Renal pelvis (tissue), 4 donors: Measurements from ENCODE around the gene HSDL1. TPM values are rescaled to one million over a fixed set of nuclear protein-coding genes. Genes with fewer than 3 reads are reported as not detected.

Source experiments
- DNase-seq: peaks from one replicate; pipeline ENCODE4 v3.0.0-alpha.2; 2013
- polyA plus RNA-seq, 3 donors: library from polyadenylated mRNA; unstranded; fragments of 120-200 nt; gene quantifications; one replicate each; pipeline ENCODE4 v1.2.1, GENCODE V29; 2013; ENCODE audit not compliant: insufficient read length in 3 of 3

Gene HSDL1
- polyA plus RNA-seq, 3 donors: 42.5 to 52.2 (median 42.7) TPM

DNA sequence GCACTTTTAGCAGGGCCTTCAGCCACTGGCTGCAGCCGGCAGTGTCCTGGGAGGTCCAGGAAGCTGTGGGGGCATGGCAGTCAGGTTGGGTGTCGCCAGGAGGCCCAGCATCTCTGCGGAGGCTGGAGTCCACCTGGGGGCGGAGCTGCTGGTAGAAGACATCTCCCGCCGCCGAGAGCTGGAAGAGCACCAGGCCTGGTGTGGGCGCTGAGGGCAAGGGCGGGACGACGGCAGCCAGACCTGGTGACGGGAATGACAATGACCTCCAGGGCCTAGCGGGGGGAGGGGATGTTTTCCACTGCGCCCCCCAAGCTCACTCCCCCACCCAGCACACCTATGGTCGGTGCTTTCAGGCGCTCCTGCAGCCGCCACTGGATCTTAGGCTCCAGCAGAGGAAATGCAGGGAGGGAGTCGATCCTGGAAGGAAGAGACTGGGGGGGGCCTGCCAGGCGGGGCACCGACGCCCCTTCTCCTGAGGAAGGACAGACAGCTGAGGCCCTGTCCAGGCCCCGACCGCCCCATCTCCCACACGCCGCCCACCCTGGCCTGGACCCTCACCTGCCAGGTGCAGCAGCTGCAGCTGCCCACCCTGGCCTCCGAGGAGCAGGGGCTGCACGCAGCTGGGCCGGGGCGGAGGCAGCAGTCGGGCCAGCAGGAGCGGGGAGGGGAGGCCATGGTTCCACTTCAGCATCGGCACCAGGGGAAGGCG lies 34.8 kb upstream of the HSDL1 start:
- no peak for DNase-seq

- no peak for DNase-seq
Measured at GRCh38 chr16:84178892-84179611, 34.1 kb upstream of the HSDL1 start.

DNA sequence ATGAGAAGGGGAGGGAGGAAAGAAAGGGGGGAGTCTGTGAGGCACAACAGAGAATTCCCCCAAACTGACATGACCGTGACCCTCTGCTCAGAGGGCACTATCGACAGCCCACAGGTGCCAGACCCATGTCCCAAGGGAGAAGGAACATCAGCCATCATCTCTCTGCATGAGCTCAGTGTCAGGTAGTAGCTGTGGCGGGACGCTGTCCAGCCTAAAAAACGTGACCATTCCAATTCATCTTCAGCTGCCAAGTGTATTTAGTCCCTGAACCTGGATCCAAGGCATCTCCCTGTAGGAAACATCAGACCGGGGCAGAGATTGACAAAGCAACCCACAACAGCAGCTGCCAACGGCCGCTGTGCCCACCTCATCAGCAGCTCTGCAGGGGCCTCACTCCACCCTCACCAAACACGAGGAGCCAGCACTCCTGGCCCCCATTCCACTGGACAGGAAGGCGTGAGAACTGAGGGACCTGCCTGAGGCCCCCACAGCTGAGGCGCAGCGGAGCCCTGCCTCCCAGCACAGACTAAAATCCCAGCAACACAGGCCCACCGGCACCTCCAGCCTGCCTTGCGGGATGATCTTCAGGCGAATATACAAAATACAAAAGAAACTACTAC lies 33.3 kb upstream of the HSDL1 start:
- DNase-seq: no peak

DNA sequence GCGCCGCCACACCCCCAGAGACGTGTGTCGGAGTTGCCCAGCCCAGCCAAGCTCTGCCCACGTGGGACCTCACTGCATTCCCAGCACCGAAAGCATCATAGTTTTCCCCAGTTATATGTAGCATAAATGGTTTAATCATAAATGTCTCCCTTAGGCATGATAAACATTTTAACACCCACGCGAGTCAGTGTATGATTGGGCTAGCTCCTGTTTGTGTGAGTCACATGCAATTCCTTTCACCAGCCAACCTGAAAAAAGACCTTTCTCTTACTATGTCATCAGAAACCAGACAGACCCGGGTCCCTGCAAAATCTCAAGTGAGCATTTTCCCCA lies 32.7 kb upstream of the HSDL1 start:
- DNase-seq: no peak

GRCh38 chr16:84176192-84177053 lies 31.4 kb upstream of the HSDL1 start:
- no peak for DNase-seq

DNA sequence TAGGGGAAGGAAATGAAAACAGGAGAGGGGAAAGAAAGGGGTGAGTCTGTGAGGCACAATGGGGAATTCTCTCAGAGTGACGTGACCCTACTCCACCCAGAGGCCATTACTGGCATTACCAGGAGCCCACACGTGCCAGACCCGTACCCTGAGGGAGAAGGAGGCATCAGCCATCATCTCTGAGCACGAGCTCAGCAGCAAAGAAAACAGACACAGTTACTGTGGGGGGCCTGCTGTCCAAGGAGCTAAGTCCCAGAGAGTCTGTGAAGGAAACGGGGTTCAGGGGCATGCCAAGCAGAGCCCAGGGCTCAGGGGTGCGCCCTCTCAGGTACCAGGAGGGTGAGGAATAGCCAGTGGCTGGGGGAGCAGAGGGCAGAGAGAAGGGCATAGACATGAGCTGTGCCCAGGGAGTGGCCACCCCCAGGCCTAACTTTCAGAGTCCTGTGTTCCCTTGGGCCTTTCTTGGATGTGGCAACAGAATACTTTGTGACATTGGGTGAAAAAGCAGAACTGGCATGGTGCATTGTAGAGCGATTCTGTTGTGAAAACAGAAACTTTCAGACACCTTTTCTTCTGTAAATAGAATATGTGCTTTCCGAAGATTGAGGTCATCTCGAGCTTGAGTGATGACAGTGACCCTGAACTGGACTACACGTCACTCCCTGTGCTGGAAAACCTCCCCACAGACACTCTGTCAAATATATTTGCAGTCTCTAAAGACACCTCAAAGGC lies 30.5 kb upstream of the HSDL1 start:
- peak; percentile 67 for DNase-seq

DNA sequence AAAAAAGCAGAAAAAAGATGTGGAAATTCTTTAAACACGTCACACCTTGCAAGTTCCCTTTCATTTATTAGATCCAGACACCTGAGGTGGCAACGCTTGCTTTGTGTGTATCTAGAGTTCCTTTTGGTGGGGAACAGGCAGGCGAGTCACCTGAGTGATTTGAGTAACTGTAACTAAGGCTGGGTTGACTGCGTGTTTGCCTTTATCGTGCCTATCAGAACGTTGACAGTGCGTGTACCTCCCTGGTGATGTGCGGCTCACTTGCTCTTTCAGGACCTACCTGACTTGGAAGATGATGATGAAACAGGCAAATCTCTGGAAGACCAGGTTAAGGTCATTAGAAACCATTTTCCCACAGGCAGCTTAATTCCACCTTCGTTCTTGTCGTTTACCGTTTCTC lies 29.4 kb upstream of the HSDL1 start:
- no peak for DNase-seq

GRCh38 chr16:84169765-84170310 lies 24.9 kb upstream of the HSDL1 start:
- no peak for DNase-seq

GRCh38 chr16:84166796-84167695 lies 22.1 kb upstream of the HSDL1 start:
- no peak for DNase-seq

DNA sequence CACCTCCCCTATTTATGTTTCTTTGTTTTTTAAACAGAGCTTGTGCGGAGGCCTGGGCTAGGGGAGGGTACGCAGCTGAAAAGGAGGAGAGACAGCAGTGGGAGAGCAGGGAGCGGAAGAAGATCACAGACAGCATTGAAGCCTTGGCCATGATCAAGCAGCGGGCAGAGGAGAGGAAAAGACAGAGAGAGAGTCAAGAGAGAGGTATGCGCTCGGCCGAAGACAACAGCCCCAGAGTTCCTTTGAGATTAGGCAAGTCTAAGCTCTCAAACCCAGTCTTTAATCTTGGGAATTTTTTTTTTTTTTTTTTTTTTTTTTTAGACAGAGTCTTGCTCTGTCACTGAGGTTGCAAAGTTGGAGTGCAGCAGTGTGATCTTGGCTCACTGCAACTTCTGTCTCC lies 20.8 kb upstream of the HSDL1 start:
- no peak for DNase-seq

GRCh38 chr16:84161801-84162200 lies 16.8 kb upstream of the HSDL1 start:
- peak; percentile 66 for DNase-seq

GRCh38 chr16:84161037-84161436 lies 16.1 kb upstream of the HSDL1 start:
- DNase-seq: no peak

DNA sequence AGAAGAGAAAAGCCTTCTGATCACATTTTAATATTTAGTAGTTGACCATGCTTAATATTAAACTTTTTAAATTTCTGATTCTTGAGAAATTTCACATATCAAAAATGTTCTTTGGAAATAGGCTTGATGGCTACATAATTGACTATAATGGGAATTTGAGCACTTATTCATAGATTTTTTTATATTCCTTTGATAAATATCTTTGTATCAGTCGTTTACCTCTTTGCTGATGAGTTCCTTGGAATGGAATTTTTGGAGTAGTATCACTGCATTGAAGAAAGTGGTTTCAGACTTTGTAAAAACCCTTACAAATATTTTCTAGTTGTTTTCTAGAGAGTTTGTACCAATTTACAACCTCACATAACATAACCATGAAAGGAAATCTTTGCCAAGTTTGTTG lies 14.8 kb upstream of the HSDL1 start:
- no peak for DNase-seq

DNA sequence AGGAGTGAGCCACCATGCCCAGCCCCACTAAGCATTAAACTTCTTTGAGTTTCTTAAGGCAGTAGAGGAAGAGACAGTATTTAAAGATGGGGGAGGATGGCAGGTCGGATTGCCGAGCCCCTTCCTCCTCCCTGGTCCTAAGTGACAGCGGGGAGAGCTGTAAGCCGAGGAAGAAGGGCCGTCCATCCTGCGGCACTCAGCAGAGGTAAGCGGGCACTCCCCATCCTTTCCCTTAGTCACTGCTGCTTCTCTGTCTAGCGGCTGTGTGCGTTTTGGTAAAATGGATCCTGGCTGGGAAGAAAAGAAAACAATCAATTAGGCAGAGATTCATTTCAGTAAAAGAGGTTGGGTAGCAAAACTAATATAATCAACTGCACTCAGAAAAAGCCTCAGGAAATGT lies 14.0 kb upstream of the HSDL1 start:
- no peak for DNase-seq

GRCh38 chr16:84156342-84156784 lies 11.4 kb upstream of the HSDL1 start:
- no peak for DNase-seq

- no peak for DNase-seq
Measured at GRCh38 chr16:84155771-84156170, 10.8 kb upstream of the HSDL1 start.

DNA sequence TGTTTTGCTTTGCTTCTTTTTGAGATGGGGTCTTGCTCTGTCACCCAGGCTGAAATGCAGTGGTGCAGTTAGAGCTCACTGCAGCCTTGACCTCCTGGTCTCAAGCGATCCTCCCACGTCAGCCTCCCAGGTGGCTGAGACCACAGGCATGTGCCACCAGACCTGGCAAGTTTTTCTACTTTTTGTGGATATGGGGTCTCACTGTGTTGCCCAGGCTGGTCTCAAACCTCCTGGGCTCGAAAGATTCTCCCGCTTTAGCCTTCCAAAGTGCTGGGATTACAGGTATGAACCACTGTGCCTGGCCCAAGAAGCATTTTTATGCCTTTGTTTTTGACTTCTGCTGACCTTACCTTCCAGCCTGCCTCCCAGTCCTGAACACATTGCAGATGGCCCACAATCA lies 10.2 kb upstream of the HSDL1 start:
- no peak for DNase-seq

GRCh38 chr16:84153660-84154214 lies 8.8 kb upstream of the HSDL1 start:
- DNase-seq: no peak

DNA sequence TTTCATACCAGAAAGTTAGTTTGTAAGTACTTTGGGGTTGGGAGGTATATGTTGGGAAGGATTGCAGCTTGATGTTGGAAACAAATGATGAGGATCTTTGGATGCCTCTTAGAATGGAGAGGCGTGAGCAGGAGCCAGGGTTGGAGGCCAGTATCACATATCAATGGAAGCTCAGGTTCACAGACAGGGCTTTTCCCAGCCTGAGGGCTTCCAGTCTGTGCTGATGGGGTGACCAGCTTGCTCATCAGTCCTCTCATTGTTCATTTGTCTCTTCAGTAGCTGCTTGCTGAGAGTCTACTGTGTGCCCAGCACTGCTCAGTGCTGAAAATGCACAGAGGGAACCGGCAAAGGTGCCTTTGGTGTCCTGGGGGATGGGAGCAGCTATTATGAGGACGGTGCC lies 5.9 kb upstream of the HSDL1 start:
- no peak for DNase-seq
